ENCODE data around the gene GUCY2C.

The GUCY2C gene

DNA sequence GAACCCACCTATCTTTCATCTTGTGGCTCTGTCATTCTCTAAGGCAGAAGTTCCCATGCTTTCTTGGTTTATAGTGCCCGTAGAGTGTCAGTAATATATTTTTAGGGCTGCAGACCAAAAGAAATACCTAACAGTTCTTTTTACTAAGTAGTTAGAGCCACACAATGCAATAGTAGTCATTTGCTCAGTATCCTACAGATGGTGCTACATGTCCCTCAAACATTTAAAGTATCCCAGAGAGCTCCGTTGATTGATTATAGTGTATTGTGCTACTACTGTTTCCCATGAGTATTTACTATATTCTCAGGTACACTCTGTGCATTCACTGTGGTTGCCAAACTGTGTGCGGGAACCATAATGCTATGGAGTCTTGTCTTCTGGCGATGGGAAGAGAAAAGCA is 124.0 kb downstream of the GUCY2C start:
- no peak for DNase-seq (ENCODE audit: low read depth, low spot score)

DNA sequence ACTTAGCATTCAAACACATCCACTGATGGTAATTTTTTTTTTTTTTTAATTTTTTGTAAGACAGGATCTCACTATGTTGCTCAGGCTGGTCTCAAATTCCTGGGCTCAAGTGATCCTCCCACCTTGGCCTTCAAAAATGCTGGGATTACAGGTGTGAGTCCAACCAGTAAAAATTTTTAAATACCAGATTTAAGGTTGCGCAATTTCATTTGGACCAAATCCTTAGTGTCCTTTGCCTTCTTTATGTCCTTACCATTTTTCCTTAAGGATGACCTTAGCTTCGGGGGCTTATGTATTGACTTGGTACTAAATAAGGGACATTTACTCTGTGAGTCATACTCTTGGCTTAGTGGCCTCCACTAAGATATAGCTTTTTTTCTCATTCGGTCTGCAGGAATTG is 124.6 kb downstream of the GUCY2C start:
- no peak for DNase-seq (ENCODE audit: low read depth, low spot score)

DNA sequence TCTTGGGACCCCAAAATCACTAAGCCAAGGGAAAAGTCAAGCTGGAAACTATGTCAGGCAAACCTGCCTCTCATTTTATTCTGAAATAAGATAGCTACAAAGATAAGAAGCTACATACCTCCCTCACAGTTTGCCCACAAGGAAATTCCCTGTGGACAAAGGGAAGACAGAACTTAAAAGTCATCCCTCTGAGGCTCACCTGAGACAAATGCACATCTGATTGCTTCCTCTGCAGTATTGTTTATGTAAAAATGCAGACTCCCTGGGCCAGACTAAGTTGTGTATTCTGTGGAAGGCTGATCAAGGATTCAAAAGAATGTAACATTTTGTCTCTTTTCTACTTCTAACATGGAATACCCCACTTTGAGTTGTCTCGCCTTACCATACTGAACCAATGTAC is 126.2 kb downstream of the GUCY2C start:
- DNase-seq (ENCODE audit: low read depth, low spot score) = no peak

DNA sequence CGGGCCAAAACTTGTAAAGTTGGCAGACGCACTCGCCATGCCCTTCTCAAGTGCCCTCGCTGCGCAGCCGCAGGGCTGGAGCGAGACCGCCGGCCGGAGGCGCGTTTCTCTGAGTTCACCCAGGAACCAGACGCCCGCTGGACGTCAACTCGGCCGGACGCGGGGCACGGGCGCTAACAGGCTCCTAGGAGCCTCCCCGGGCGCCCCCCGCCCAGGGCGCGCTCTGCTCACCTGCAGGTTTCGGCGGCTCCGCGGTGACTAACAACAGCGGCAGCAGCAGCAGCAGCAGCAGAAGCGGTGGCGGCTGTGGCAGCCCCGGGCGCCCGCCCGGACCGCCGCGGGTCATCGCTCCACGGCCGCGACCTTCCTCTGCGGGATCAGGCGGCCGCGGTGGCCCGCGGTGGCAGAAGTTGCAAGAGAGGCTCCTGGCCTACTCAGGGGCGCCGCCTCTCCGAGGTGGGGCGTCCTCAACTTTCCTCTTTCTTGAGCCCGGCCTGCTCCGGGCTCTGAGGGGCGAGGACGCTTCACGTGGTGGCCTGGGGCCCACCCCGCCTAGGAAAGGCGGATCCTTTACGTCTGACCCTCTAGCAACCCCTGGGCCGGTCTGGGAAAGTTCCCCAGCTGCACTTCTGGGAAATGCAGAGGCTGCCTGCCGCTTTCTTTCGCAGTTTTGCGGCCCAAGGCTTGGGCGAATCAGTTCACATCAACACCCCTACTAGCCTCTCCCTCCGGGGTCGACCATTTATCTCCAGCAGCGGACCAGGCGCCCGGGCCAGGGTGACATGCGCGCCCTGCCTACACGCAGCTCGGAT is 128.8 kb downstream of the GUCY2C start, which contains the start of gene PLBD1:
Gene PLBD1, minus strand, starts transcription at position 533 of the 812 bp plus-strand sequence. Its CDS starts 187 bp downstream, at position 346.
- no peak for DNase-seq (ENCODE audit: low read depth, low spot score)

DNA sequence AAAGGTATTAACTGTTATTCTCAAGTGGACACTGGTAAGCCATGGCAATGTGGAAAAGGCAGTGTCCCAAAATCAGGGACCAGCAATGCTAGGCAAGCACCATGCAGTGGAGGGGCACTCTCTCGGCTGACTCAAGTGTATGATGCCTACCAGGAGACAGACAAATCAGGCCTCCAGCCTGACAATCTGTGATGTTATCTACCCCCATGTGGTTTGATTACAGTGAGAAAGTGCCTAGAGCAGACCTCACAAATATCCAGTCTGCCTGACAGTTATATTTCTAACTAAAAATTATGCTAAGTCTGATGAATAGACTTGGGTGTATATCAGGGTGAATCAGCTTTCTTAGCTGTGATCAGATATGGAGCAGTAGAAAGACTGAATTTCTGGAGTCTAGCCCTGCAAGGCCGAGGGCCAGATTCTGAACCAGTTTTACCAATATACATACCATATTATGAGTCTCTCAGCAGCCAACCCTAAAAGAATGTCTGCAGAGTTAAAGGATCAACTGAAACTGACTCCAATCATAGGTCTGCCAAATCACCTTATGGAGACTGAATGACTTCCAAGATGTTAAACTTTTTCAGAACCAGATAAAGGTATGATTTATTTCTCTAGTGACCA is 132.0 kb downstream of the GUCY2C start:
- no peak for DNase-seq (ENCODE audit: low read depth, low spot score)

DNA sequence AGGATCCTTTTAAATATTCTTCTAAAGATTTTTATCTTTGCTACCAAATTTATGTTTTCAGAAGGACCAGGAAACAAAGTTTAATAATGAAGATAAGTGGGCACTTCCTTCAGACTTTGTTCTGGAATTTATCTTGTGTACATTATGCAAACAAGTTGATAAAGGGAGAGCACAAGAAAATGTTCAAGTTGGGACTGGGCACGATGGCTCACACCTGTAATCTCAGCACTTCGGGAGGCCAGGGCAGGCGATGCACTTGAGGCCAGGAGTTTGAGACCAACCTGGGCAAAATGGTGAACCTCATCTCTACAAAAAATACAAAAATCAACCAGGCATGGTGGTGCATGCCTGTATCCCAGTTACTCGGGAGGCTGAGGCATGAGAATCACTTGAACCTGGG is 133.4 kb downstream of the GUCY2C start:
- no peak for DNase-seq (ENCODE audit: low read depth, low spot score)
